Mesenchymal stem cell (in vitro differentiated cells and primary cell): ENCODE data around the gene ZNF865.
A peak's percentile ranks its signal among the peaks of the same experiment; 100 is the strongest.

Experiments used
- DNase-seq: peaks from one replicate; pipeline ENCODE4 v3.0.0-alpha.2; 2013
- H2AFZ ChIP-seq: one replicate; pipeline ENCODE4 v1.6.1; 2013; ENCODE audit warnings: low read depth, mild to moderate bottlenecking, control low read depth, inconsistent platforms, low read length, moderate library complexity
- H2AK5ac ChIP-seq: 2 replicates; pipeline ENCODE4 v1.6.1; 2013; ENCODE audit warnings: low read length, moderate library complexity, mild to moderate bottlenecking, inconsistent platforms; ENCODE audit not compliant: severe bottlenecking
- H2BK120ac ChIP-seq: one replicate; pipeline ENCODE4 v1.6.1; 2013; ENCODE audit warnings: low read depth, mild to moderate bottlenecking, inconsistent platforms, low read length, moderate library complexity
- H2BK12ac ChIP-seq, 2 experiments: one replicate each; pipeline ENCODE4 v1.6.1; 2013; ENCODE audit warnings: inconsistent platforms in 2 of 2, low read length in 2 of 2, mild to moderate bottlenecking in 2 of 2, moderate library complexity in 2 of 2, control low read depth in 1 of 2
- H2BK15ac ChIP-seq: one replicate; pipeline ENCODE4 v1.6.1; 2013; ENCODE audit warnings: mild to moderate bottlenecking, low read depth, inconsistent platforms; ENCODE audit not compliant: poor library complexity, severe bottlenecking
- H2BK5ac ChIP-seq: 2 replicates; pipeline ENCODE4 v1.6.1; 2013; ENCODE audit warnings: low read depth, mild to moderate bottlenecking, low read length, control low read depth, inconsistent platforms; ENCODE audit not compliant: poor library complexity, severe bottlenecking
- H3K14ac ChIP-seq, 2 experiments: one replicate each; pipeline ENCODE4 v1.6.1; 2013; ENCODE audit warnings: inconsistent platforms in 2 of 2, low read length in 2 of 2, control low read depth in 1 of 2, mild to moderate bottlenecking in 1 of 2, moderate library complexity in 1 of 2
- H3K18ac ChIP-seq, 2 experiments: one replicate each; pipeline ENCODE4 v1.6.1; 2013; ENCODE audit warnings: inconsistent platforms in 2 of 2, low read length in 2 of 2, control low read depth in 1 of 2, low read depth in 1 of 2, mild to moderate bottlenecking in 1 of 2
- H3K23ac ChIP-seq, 2 experiments: one replicate each; pipeline ENCODE4 v1.6.1; 2013; ENCODE audit warnings: inconsistent platforms in 2 of 2, low read length in 2 of 2, mild to moderate bottlenecking in 2 of 2, moderate library complexity in 2 of 2, control low read depth in 1 of 2
- H3K27ac ChIP-seq: 2 replicates; pipeline ENCODE4 v1.5.1; 2013; ENCODE audit warnings: mild to moderate bottlenecking, moderate library complexity, low read length, control low read depth, inconsistent platforms; ENCODE audit not compliant: poor library complexity, severe bottlenecking
- H3K27me3 ChIP-seq, 2 experiments: 2 replicates each; pipeline versions ENCODE4 v1.6.1 to v1.7.0; 2013; ENCODE audit warnings: low read length in 2 of 2, mild to moderate bottlenecking in 2 of 2, moderate library complexity in 2 of 2, control low read depth in 1 of 2, inconsistent platforms in 1 of 2; ENCODE audit not compliant: control insufficient read depth in 1 of 2, insufficient read depth in 1 of 2
- H3K36me3 ChIP-seq, 2 experiments: 2 replicates each; pipeline versions ENCODE4 v1.6.1 to v1.7.0; 2013; ENCODE audit warnings: low read length in 2 of 2, control low read depth in 1 of 2, inconsistent platforms in 1 of 2, low read depth in 1 of 2, mild to moderate bottlenecking in 1 of 2; ENCODE audit not compliant: insufficient read depth in 2 of 2, control insufficient read depth in 1 of 2
- H3K4ac ChIP-seq, 2 experiments: one replicate each; pipeline ENCODE4 v1.6.1; 2013; ENCODE audit warnings: inconsistent platforms in 2 of 2, low read length in 2 of 2, mild to moderate bottlenecking in 2 of 2, moderate library complexity in 2 of 2, control low read depth in 1 of 2, low read depth in 1 of 2
- H3K4me1 ChIP-seq: 2 replicates; pipeline ENCODE4 v1.6.1; 2013; ENCODE audit warnings: low read depth, low read length, control low read depth; ENCODE audit not compliant: control insufficient read depth, insufficient read depth
- H3K4me2 ChIP-seq: 2 replicates; pipeline ENCODE4 v1.6.1; 2013; ENCODE audit warnings: low read length, mild to moderate bottlenecking, inconsistent platforms; ENCODE audit not compliant: poor library complexity, severe bottlenecking
- H3K4me3 ChIP-seq, 2 experiments: 2 replicates each; pipeline versions ENCODE4 v1.5.1 to v1.7.0; 2013; ENCODE audit warnings: low read length in 2 of 2, mild to moderate bottlenecking in 2 of 2, control low read depth in 1 of 2, low read depth in 1 of 2; ENCODE audit not compliant: insufficient read depth in 1 of 2
- H3K79me1 ChIP-seq: replicated peaks from 2 replicates; pipeline ENCODE4 v1.6.1; 2013; ENCODE audit warnings: mild to moderate bottlenecking, control low read depth, low read length, inconsistent platforms; ENCODE audit not compliant: poor library complexity, severe bottlenecking
- H3K9ac ChIP-seq: 2 replicates; pipeline ENCODE4 v1.7.0; 2013; ENCODE audit warnings: mild to moderate bottlenecking, low read length, moderate library complexity
- H3K9me3 ChIP-seq: 2 replicates; pipeline ENCODE4 v1.7.0; 2013; ENCODE audit warnings: mild to moderate bottlenecking, low read length; ENCODE audit not compliant: control insufficient read depth
- H4K8ac ChIP-seq: one replicate; pipeline ENCODE4 v1.6.1; 2013; ENCODE audit warnings: inconsistent platforms, mild to moderate bottlenecking, low read length, moderate library complexity
- H4K91ac ChIP-seq: one replicate; pipeline ENCODE4 v1.6.1; 2013; ENCODE audit warnings: mild to moderate bottlenecking, low read length, inconsistent platforms
- WGBS: methylation state at CpG from one replicate; pipeline ENCODE4 v1.1.7; 2013; ENCODE audit warnings: mixed read lengths; 5-methylcytosine and 5-hydroxymethylcytosine counted together

The ZNF865 gene

DNA sequence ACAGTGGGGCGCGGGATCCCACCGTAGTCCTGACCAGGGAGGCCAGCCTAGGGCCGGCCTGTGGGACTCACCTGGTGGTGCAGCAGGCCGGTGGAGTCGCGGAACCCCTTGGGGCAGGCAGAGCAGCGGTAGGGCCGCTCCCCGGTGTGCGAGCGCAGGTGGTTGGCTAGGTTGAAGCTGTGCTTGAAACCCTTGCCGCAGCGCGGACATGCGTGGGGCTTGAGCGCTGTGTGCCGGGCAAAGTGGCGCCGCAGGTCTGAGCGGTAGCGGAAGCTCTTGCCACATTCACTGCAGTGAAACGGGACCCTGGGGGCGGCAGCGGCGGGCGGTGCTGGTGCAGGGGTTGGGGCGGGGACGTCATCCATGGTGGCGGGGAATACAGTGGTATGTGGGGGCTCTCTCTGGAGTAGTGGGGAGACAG, 7.9 kb upstream of the ZNF865 start:
- Histone ChIP-seq H3K4me3 (no peak overlapping the region), H3K9me3 (no peaks in the 10 kb centered on the region), H2BK12ac (no peak overlapping the region), H3K4me1 (peaks cover 15% of the 10 kb centered on the region), H3K27ac (no peak overlapping the region), H3K4ac (no peak overlapping the region), H2BK120ac (no peak overlapping the region), H2AK5ac (no peak overlapping the region), H3K18ac (no peak overlapping the region), H3K9ac (no peak overlapping the region), H2BK15ac (no peak overlapping the region), H3K36me3 (peaks cover 34 to 53% of the 10 kb centered on the region in 2 experiments), H3K27me3 (no peaks in the 10 kb centered on the region), H2BK5ac (no peak overlapping the region), H4K8ac (no peak overlapping the region), H3K23ac (no peak overlapping the region), H3K14ac (no peak overlapping the region), H3K79me1 (peaks cover 39% of the 10 kb centered on the region), H2AFZ (no peak overlapping the region), H3K4me2 (no peak overlapping the region), H4K91ac (peak overlapping the region; percentile 18)
- no peak for DNase-seq
- 99% methylated on average over 22 of the region's 30 CpGs for WGBS

DNA sequence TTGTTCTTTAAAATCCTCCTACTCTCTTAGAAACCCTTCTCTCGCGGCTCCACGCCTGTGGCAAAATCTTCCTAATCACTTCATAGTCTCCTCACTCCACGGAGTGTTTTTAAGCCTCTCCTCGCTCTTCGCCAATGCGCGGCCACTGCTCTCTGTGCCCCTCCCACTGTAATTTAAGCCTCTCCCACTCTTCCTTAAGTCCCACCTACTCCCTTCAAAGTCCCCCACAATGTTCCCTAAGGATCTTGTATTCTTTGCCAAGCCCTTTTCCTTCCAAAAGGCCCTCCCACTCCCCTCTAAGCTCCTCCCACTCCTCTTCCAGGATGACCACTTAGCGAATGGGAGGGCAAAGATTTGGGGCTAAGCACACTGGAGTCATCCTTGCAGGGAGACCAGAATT, 7.4 kb upstream of the ZNF865 start:
- no peak for DNase-seq
- H4K8ac ChIP-seq = no peak overlapping the region
- 88% methylated on average over 8 of the region's 9 CpGs for WGBS
- peaks cover 34 to 53% of the 10 kb centered on the region in 2 experiments for H3K36me3 ChIP-seq
- no peak overlapping the region for H3K14ac ChIP-seq
- no peak overlapping the region for H3K4me2 ChIP-seq
- no peak overlapping the region for H3K9ac ChIP-seq
- no peak overlapping the region for H3K18ac ChIP-seq
- no peaks in the 10 kb centered on the region for H3K27me3 ChIP-seq
- H3K4ac ChIP-seq = no peak overlapping the region
- H3K23ac ChIP-seq = no peak overlapping the region
- no peak overlapping the region for H4K91ac ChIP-seq
- peaks cover 43% of the 10 kb centered on the region for H3K79me1 ChIP-seq
- peaks cover 15% of the 10 kb centered on the region for H3K4me1 ChIP-seq
- no peak overlapping the region for H2AFZ ChIP-seq
- no peak overlapping the region for H2BK15ac ChIP-seq
- no peak overlapping the region for H2BK120ac ChIP-seq
- peak overlapping the region; percentile 74 for H2AK5ac ChIP-seq
- no peak overlapping the region for H2BK12ac ChIP-seq
- no peak overlapping the region for H3K27ac ChIP-seq
- no peaks in the 10 kb centered on the region for H3K9me3 ChIP-seq
- no peak overlapping the region for H2BK5ac ChIP-seq
- H3K4me3 ChIP-seq = peak overlapping the region in 1 of 2 experiments; percentile 98

DNA sequence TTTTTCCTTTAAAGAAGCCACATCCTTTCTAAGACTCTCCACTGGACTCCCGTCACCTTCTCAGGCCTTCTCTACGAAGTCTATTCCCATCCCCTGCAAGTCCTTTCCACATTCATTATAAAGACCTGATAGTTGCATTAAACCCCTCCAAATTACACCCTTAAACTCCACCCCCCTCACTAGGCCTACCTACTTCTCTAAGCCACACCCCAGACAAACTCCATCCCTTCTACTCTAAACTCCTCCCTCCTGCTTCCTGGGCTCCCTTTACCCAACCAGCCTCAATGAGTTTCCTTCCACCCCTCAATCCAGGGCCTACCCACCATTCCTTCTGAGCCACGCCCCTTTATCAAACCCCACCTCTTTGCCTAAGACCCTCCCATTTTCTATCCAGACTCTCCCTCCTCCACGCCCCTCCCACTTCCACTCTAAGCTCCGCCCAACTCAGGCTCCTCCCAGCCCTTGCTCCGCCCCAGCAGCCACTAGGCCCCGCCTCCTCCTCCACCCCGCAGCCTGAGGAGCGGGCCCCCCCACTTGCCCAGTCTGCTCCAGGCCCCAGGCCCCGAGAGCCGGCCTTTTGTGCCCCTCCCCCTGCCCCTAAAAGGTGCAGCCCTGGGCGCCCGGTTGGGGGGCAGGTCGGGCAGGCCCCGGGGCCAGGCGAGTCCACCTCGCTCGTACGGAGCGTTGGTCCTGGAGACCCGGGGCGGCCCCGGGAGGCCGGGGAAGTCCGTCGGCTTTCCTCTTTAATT, 6.6 kb upstream of the ZNF865 start:
- peak; percentile 97 for DNase-seq
- H3K4me1 ChIP-seq = peaks cover 15% of the 10 kb centered on the region
- H3K18ac ChIP-seq = peak overlapping the region; percentile 61 to 71
- H2AK5ac ChIP-seq = peak overlapping the region; percentile 58
- H2BK12ac ChIP-seq = no peak overlapping the region
- H2BK5ac ChIP-seq = peak overlapping the region; percentile 97
- peaks cover 42% of the 10 kb centered on the region for H3K79me1 ChIP-seq
- no peaks in the 10 kb centered on the region for H3K9me3 ChIP-seq
- peak overlapping the region; percentile 99 for H3K9ac ChIP-seq
- H3K23ac ChIP-seq = no peak overlapping the region
- no peak overlapping the region for H3K14ac ChIP-seq
- no peak overlapping the region for H3K4me2 ChIP-seq
- H2BK15ac ChIP-seq = no peak overlapping the region
- H3K36me3 ChIP-seq = peaks cover 29 to 49% of the 10 kb centered on the region in 2 experiments
- peak overlapping the region; percentile 94 for H4K8ac ChIP-seq
- peak overlapping the region; percentile 83 to 98 for H3K4ac ChIP-seq
- H3K27me3 ChIP-seq = no peaks in the 10 kb centered on the region
- H3K4me3 ChIP-seq = peak overlapping the region; percentile 70 to 98
- 7% methylated on average over 26 of the region's 26 CpGs for WGBS
- no peak overlapping the region for H2AFZ ChIP-seq
- peak overlapping the region; percentile 94 for H4K91ac ChIP-seq
- peak overlapping the region; percentile 60 for H3K27ac ChIP-seq
- H2BK120ac ChIP-seq = peak overlapping the region; percentile 97

DNA sequence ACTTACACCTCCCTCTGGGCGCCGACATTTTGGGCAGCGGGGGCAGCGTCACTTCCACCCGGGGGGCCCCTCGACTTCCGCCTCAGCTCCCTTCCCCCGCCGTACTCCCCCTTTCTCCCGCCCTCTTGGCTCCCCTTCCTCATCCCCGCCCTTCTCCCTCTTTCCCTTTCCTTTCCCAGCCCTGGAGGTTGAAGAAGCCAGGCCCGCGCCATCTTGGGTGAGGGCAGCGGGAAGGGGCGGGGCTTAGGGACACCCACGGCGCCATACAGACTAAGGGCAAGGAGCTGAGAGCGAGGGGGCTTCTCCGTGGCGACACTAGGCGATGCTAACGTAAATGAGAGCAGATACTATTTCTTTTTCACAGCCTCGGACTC, 6.0 kb upstream of the ZNF865 start, which contains the start of gene FIZ1:
Gene FIZ1, minus strand, starts transcription at position 50 of the 374 bp plus-strand sequence. CDS start 1,652 bp downstream, outside the sequence.
- H3K4me3 ChIP-seq = peak within 1 kb of the TSS; percentile 80 to 98
- H2BK12ac ChIP-seq = peak within 1 kb of the TSS; percentile 52 to 70
- peaks cover 42% of the 10 kb centered on the region for H3K79me1 ChIP-seq
- peaks cover 15% of the 10 kb centered on the region for H3K4me1 ChIP-seq
- H3K36me3 ChIP-seq = peaks cover 28 to 47% of the 10 kb centered on the region in 2 experiments
- H2AFZ ChIP-seq = peak within 1 kb of the TSS; percentile 85
- H2BK120ac ChIP-seq = peak within 1 kb of the TSS; percentile 97
- H4K91ac ChIP-seq = peak within 1 kb of the TSS; percentile 100
- H3K27ac ChIP-seq = peak within 1 kb of the TSS; percentile 97
- 0% methylated on average over 20 of the region's 23 CpGs for WGBS
- peak within 1 kb of the TSS; percentile 97 to 100 for H3K18ac ChIP-seq
- H2BK15ac ChIP-seq = peak within 1 kb of the TSS; percentile 99
- peak within 1 kb of the TSS in 1 of 2 experiments; percentile 91 for H3K14ac ChIP-seq
- peak within 1 kb of the TSS; percentile 99 for H4K8ac ChIP-seq
- peak within 1 kb of the TSS; percentile 96 to 98 for H3K4ac ChIP-seq
- H3K9ac ChIP-seq = peak within 1 kb of the TSS; percentile 99
- DNase-seq = peak; percentile 99
- no peak within 1 kb of the TSS for H3K23ac ChIP-seq
- peak within 1 kb of the TSS; percentile 97 for H2BK5ac ChIP-seq
- peak within 1 kb of the TSS; percentile 86 for H3K4me2 ChIP-seq
- peak within 1 kb of the TSS; percentile 92 for H2AK5ac ChIP-seq
- H3K9me3 ChIP-seq = no peaks in the 10 kb centered on the region
- no peaks in the 10 kb centered on the region for H3K27me3 ChIP-seq
